ENCODE results near the gene ASCC1.
A peak's percentile ranks its signal among the peaks of the same experiment; 100 is the strongest.

ASCC1 gene

GRCh38 chr10:72259491-72260238, 43.6 kb upstream of the ASCC1 start:
- FAIRE-seq: no peak
- DNase-seq (ENCODE audit: insufficient read length, low spot score): no peak
- TF ChIP-seq SPI1 (IDR thresholded peaks at IDR 0.05; ENCODE audit: low read depth, low read length) (no peak), TAF1 (IDR thresholded peaks at IDR 0.05; ENCODE audit: low read depth, low read length) (no peak), POLR2A (IDR thresholded peaks at IDR 0.05; ENCODE audit: low read depth, low read length) (0 out of 2 replicates have a peak, but pooled peaks have one; percentile 20)

DNA sequence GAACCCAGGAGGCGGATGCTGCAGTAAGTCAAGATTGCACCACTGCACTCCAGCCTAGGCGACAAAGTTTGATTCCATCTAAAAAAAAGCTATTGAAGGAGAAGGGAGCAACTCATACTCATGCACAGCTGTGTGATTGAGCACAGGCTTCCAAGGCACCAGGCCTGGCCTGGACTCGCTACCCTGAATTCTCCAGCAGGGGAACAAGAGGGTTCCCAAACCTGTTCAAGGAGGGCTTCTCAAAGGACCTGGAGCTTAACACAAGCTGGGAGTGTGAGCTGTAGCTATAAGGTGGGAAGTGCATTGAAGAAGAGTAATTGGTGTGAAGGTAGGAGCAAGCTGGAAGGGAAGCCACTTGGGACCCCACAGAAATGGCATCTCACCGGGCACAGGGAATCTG, 42.5 kb upstream of the ASCC1 start:
- TF ChIP-seq POU2F2 (IDR thresholded peaks at IDR 0.05; ENCODE audit: low read depth, low read length): no peak
- TF ChIP-seq PAX5 (IDR thresholded peaks at IDR 0.05; ENCODE audit: insufficient read depth, low read length, severe bottlenecking): no peak
- TF ChIP-seq POLR2AphosphoS5 (IDR thresholded peaks at IDR 0.05; ENCODE audit: low read depth, low read length): no peak
- FAIRE-seq: no peak
- no peak for DNase-seq (ENCODE audit: insufficient read length, low spot score)

DNA sequence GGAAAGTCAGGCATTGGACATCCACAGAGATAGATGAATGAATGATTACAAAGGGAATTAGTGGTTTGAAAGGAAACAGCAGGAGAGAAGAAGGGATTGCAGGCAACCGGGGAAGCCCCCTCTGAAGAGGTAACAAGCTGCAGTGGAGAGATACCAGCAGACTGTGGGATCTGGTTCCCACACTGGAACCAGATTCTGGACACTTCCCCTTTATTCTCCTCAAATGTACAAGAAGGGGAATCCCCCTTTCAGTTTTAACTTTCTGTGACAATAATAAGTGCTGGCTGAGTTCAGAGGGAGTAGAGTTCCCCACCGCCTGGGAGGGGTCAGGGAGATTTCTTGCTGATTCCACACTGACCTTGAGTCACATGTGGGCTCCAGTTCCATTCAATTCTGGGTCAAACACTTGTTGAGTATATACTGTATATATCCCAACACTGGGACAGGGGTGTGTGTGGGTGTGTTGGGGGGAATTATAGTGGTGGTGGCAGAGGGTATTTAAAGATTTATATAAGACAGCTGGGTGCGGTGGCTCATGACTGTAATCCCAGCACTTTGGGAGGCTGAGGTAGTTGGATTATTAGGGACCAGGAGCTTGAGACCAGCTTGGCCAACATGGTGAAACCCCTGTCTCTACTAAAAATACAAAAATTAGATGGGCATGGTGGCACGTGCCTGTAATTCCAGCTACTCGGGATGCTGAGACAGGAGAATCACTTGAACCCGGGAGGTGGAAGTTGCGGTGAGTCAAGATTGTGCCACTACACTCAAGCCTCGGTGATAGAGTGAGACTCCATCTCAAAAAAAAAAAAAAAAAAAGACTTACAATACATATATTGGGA, 41.2 kb upstream of the ASCC1 start:
- peak; percentile 62 for FAIRE-seq
- no peak for DNase-seq (ENCODE audit: insufficient read length, low spot score)
- peak; percentile 98 for TF ChIP-seq SPI1 (IDR thresholded peaks at IDR 0.05; ENCODE audit: low read depth, low read length)
- no peak for TF ChIP-seq POLR2A (IDR thresholded peaks at IDR 0.05; ENCODE audit: low read depth, low read length)
- TF ChIP-seq TAF1 (IDR thresholded peaks at IDR 0.05; ENCODE audit: low read depth, low read length): no peak
- TF ChIP-seq PAX5 (IDR thresholded peaks at IDR 0.05; ENCODE audit: insufficient read depth, low read length, severe bottlenecking): no peak
- no peak for TF ChIP-seq POU2F2 (IDR thresholded peaks at IDR 0.05; ENCODE audit: low read depth, low read length)
- TF ChIP-seq POLR2AphosphoS5 (IDR thresholded peaks at IDR 0.05; ENCODE audit: low read depth, low read length): no peak

DNA sequence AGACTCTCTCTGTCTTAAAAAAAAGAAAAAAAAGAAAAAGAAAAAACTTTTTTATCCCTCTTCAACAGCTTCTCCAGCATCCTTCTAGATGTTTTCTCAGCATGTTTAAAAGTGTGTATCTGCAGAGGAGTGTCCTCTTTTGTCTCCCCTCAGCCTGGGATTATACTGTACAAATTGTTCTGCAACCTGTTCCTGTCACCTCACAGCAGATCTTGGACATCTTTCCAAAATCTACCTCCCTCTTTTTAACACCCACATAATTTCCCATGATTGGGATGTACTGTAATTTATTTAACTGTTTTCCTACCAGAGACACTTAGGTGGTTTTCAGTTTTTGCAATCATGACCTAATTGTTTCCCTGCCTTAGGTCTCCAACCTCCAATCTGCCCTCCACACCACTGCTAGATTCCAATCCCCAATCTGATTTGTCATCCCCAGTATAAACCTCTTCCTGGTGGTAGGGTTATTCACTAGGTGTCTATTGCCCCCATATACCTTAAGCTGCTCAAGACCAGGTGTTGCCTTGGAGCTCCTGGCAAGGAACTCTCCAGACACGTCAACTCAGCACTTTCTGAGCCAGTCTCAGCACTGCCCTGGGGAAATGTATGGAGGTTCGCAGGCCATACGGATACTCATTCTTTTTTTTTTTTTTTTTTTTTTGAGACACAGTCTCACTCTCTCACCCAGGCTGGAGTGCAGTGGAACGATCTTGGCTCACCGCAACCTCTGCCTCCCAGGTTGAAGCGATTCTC, 40.1 kb upstream of the ASCC1 start:
- FAIRE-seq (no peak), DNase-seq (ENCODE audit: insufficient read length, low spot score) (no peak)
- TF ChIP-seq PAX5 (IDR thresholded peaks at IDR 0.05; ENCODE audit: insufficient read depth, low read length, severe bottlenecking) (no peak), POU2F2 (IDR thresholded peaks at IDR 0.05; ENCODE audit: low read depth, low read length) (no peak), SPI1 (IDR thresholded peaks at IDR 0.05; ENCODE audit: low read depth, low read length) (no peak), POLR2A (IDR thresholded peaks at IDR 0.05; ENCODE audit: low read depth, low read length) (no peak), TAF1 (IDR thresholded peaks at IDR 0.05; ENCODE audit: low read depth, low read length) (no peak), POLR2AphosphoS5 (IDR thresholded peaks at IDR 0.05; ENCODE audit: low read depth, low read length) (no peak)

DNA sequence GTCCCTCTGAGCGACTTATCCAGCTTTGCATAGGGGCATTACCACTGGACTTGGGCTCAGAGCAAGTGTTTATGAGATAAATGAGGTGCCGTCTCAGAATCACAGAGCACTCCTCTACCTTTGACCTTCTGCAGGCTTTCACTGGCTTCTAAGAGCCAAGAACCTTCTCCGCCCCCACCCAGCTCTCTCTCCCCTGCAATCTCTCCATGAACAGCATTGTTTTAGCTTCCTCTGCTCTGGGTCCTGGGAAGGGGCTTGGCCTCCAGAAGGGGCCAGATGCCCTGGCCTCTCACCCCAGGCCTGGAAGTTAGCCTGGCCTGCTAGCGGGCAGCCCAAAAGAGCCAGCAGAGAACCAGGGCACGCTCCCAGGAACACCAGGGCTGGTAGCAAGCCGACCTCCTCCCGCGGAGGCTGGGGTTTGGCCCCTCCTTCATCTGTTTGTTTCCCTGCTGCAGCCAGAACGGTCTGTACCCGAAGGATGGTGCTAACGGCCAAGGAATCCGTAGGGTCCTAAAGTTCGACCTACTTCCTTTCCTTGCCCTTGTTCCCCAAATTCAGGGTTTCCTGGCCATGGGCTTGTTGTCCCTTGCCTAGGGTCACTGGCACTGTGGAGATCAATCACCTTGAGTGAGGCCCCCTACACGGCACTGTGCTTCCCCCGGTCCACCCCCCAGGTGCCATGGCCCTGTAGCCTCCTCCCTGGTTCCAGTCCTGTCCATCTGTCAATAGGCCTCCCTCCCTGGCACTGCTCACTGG, 38.9 kb upstream of the ASCC1 start:
- no peak for DNase-seq (ENCODE audit: insufficient read length, low spot score)
- TF ChIP-seq PAX5 (IDR thresholded peaks at IDR 0.05; ENCODE audit: insufficient read depth, low read length, severe bottlenecking) (no peak), SPI1 (IDR thresholded peaks at IDR 0.05; ENCODE audit: low read depth, low read length) (peak; percentile 55)
- peak; percentile 87 for FAIRE-seq

GRCh38 chr10:72253578-72253977, 37.5 kb upstream of the ASCC1 start:
- FAIRE-seq (no peak), DNase-seq (ENCODE audit: insufficient read length, low spot score) (no peak)
- no peak for TF ChIP-seq TAF1 (IDR thresholded peaks at IDR 0.05; ENCODE audit: low read depth, low read length)
- TF ChIP-seq POLR2AphosphoS5 (IDR thresholded peaks at IDR 0.05; ENCODE audit: low read depth, low read length): no peak
- no peak for TF ChIP-seq PAX5 (IDR thresholded peaks at IDR 0.05; ENCODE audit: insufficient read depth, low read length, severe bottlenecking)
- no peak for TF ChIP-seq SPI1 (IDR thresholded peaks at IDR 0.05; ENCODE audit: low read depth, low read length)
- no peak for TF ChIP-seq POLR2A (IDR thresholded peaks at IDR 0.05; ENCODE audit: low read depth, low read length)
- no peak for TF ChIP-seq POU2F2 (IDR thresholded peaks at IDR 0.05; ENCODE audit: low read depth, low read length)

DNA sequence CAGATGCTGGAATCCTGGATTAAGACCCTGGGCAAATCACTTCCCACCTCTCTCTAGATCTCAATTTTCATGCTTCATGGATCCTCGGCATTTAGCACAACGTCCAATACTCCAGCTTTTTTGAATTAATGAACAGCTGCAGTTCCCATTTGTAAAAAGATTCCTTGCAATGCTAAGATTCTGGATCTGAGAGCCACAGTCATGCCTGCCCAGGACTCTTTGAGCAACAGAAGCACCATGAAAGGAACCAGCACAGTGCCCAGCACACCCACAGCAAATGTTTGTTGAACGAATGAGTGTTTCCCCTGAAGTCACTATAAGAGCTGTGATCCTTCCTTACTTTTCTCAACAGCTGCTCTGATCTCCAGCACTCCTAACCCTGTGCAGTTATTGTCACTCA, 36.9 kb upstream of the ASCC1 start:
- TF ChIP-seq POLR2A (IDR thresholded peaks at IDR 0.05; ENCODE audit: low read depth, low read length): no peak
- no peak for TF ChIP-seq POU2F2 (IDR thresholded peaks at IDR 0.05; ENCODE audit: low read depth, low read length)
- TF ChIP-seq PAX5 (IDR thresholded peaks at IDR 0.05; ENCODE audit: insufficient read depth, low read length, severe bottlenecking): no peak
- TF ChIP-seq SPI1 (IDR thresholded peaks at IDR 0.05; ENCODE audit: low read depth, low read length): no peak
- no peak for TF ChIP-seq TAF1 (IDR thresholded peaks at IDR 0.05; ENCODE audit: low read depth, low read length)
- TF ChIP-seq POLR2AphosphoS5 (IDR thresholded peaks at IDR 0.05; ENCODE audit: low read depth, low read length): no peak
- DNase-seq (ENCODE audit: insufficient read length, low spot score): no peak
- FAIRE-seq: no peak

- FAIRE-seq (no peak), DNase-seq (ENCODE audit: insufficient read length, low spot score) (no peak)
- TF ChIP-seq POLR2A (IDR thresholded peaks at IDR 0.05; ENCODE audit: low read depth, low read length) (no peak), PAX5 (IDR thresholded peaks at IDR 0.05; ENCODE audit: insufficient read depth, low read length, severe bottlenecking) (no peak), POU2F2 (IDR thresholded peaks at IDR 0.05; ENCODE audit: low read depth, low read length) (no peak), TAF1 (IDR thresholded peaks at IDR 0.05; ENCODE audit: low read depth, low read length) (no peak), SPI1 (IDR thresholded peaks at IDR 0.05; ENCODE audit: low read depth, low read length) (no peak), POLR2AphosphoS5 (IDR thresholded peaks at IDR 0.05; ENCODE audit: low read depth, low read length) (no peak)
Observed at GRCh38 chr10:72251635-72252034, 35.6 kb upstream of the ASCC1 start.

DNA sequence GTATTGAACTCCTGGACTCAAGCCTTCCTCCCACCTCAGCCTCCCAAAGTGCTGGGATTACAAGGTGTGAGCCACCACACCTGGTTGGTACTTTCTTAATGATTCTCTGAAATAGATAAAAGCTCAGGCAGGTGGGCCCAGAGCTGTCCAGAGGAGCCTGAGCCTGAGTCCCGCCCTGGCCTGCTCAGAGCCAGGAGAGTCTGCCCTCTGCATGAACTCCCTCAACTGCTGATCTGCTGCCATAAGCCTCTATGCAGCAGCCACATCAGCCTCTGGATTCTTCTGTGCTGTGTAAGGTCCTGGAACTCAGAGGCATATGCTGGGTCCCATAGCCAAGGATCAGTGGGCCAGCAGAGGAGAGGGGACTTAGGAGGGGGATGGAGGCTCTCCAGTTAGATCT, 34.6 kb upstream of the ASCC1 start:
- TF ChIP-seq POU2F2 (IDR thresholded peaks at IDR 0.05; ENCODE audit: low read depth, low read length) (no peak), TAF1 (IDR thresholded peaks at IDR 0.05; ENCODE audit: low read depth, low read length) (no peak), POLR2A (IDR thresholded peaks at IDR 0.05; ENCODE audit: low read depth, low read length) (no peak), SPI1 (IDR thresholded peaks at IDR 0.05; ENCODE audit: low read depth, low read length) (no peak), POLR2AphosphoS5 (IDR thresholded peaks at IDR 0.05; ENCODE audit: low read depth, low read length) (no peak), PAX5 (IDR thresholded peaks at IDR 0.05; ENCODE audit: insufficient read depth, low read length, severe bottlenecking) (no peak)
- no peak for FAIRE-seq

More for the DNA sequence above, 34.6 kb upstream of the ASCC1 start:
- no peak for DNase-seq (ENCODE audit: insufficient read length, low spot score)

Data from GM12891 (cell line).